GM21515 (cell line): ENCODE results near the gene PEX19.
A peak's percentile ranks its signal among the peaks of the same experiment; 100 is the strongest.
"Not testable (repeated sequence)": the region's sequence is repeated elsewhere in the genome, so short reads cannot be mapped to it uniquely, and the experiment has no call there.

Source experiments
- ATAC-seq: cut with Tn5 transposase; IDR thresholded peaks from one replicate; pipeline ENCODE4 v1.9.1; 2021; ENCODE audit not compliant: unreplicated experiment

PEX19 gene, protein sequence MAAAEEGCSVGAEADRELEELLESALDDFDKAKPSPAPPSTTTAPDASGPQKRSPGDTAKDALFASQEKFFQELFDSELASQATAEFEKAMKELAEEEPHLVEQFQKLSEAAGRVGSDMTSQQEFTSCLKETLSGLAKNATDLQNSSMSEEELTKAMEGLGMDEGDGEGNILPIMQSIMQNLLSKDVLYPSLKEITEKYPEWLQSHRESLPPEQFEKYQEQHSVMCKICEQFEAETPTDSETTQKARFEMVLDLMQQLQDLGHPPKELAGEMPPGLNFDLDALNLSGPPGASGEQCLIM

DNA sequence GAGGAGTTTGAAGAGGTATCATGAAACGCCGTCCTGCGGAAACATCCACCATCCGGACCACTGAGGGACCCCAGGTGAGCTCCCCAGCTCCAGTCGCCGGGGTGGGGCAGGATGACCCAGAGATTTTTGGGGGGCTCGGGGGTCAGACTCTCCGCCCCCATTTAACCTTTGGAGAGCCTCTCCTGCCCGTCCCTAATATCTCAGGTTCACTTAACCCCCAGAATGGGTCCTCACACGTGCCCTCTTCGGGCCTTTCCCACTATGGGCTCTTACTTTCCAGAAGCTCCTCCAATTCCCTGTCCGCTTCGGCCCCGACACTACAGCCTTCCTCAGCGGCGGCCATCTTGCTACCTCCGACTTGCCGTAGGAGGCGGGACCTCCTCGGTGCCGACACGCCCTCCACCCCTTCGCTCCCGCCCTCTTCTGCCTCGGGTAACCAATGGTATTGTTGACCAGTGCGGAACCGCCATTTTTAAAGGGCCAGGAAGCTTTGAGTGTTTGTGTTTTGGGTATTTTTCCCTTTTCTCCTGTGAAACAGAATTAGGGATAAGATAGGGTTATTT is at the start of gene PEX19:
TSS of gene PEX19 (minus strand) at position 352 of the 563 bp plus-strand sequence. CDS start at position 343, 9 bp downstream.
- ATAC-seq: peak; percentile 95

DNA sequence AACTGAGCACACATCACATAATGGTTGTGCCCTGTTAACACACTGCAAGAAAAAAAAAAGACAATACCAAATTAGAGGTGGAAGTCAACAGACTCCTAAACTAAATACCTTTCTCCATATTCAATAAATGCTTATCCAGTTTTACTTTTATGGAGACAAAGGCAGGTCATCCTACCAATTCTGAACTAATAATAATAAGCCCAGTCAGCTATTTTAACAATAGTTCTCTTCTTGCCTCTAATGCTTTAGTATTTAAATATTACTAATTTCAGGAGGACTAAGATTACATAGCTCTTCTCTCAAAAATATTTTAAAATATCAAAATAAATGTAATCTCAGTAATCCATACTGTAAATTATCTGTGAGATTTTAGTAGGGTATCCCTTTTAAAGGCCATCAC is 47.6 kb upstream of the PEX19 start:
- ATAC-seq: no peak

DNA sequence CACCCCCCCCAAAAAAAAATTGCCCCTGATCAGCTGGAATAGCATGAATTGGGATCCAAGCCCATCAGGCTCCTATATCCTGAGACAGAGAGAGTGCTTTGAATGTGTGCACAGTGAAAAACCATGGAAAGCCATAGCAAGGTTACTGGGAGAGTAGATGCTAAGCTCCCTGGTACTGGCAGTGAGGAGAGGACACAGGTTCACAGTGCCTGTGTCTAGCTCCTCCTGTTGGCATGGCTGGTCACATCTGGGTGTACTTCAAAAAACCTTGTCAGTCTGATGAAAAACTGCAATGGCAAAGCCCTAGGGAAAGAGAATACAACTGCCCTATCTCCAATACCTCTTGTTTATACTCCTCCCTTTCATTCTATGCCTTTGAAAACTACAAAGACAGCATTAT is 45.2 kb upstream of the PEX19 start:
- no peak for ATAC-seq

DNA sequence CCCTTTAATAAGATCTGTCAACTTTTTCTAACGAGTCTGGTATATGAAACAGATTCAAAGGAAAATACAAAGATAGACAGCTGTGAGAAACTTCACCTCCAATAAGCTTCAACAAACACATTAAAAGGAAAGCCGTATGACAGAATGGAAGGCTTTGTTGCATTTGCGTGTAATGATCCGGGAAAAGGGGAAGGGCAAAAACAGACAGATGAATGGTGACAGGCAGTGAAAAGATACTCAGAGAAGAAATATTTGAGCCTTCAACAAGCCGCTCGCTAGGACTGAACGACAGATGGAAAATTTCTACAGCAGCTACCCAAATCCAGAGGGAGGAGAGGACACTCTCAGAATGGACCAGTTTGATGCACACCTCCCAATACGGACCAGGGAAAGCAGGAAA is 43.3 kb upstream of the PEX19 start:
- no peak for ATAC-seq

DNA sequence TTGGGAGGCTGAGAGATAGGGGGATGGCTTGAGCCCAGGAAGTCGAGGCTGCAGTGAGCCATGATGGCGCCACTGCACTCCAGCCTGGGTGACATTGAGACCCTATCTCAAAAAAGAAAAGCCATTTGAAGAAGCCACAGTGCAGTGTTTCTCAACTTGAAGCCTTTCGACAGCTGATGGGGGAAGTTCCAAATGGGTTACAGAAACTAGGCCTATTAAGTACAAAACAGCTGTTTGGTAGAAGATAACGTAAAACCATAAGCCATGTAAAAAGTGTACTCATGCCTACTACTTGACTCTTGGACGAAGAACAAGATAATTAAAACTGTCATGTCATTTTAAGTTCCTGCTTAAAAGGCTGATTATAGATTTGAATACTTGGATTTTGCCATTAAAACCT is 41.5 kb upstream of the PEX19 start:
- no peak for ATAC-seq

GRCh38 chr1:160325252-160325651 is 40.3 kb upstream of the PEX19 start:
- no peak for ATAC-seq

DNA sequence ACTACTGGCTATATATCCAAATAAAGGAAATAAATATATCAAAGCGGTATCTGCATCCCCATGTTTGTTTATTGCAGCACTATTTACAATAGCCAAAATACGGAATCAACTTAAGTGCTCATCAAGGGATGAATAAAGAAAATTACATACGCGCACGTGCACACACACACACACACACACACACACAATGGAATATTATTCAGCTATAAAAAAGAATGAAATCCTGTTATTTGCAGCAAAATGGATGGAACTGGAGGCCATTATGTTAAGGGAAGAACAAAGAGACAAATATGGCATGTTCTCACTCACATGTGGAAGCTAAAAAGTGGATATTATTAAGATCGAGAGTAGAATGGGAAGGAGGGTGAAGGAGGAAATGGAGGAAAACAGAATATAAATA is 37.9 kb upstream of the PEX19 start:
- ATAC-seq: no peak

GRCh38 chr1:160315359-160315758 is 30.4 kb upstream of the PEX19 start:
- ATAC-seq: no peak

GRCh38 chr1:160309571-160309970 is 24.6 kb upstream of the PEX19 start:
- ATAC-seq: no peak

GRCh38 chr1:160309185-160309557 is 24.2 kb upstream of the PEX19 start:
- no peak for ATAC-seq

- ATAC-seq: no peak
These were observed 23.7 kb upstream of the PEX19 start for GRCh38 chr1:160308451-160309184.

DNA sequence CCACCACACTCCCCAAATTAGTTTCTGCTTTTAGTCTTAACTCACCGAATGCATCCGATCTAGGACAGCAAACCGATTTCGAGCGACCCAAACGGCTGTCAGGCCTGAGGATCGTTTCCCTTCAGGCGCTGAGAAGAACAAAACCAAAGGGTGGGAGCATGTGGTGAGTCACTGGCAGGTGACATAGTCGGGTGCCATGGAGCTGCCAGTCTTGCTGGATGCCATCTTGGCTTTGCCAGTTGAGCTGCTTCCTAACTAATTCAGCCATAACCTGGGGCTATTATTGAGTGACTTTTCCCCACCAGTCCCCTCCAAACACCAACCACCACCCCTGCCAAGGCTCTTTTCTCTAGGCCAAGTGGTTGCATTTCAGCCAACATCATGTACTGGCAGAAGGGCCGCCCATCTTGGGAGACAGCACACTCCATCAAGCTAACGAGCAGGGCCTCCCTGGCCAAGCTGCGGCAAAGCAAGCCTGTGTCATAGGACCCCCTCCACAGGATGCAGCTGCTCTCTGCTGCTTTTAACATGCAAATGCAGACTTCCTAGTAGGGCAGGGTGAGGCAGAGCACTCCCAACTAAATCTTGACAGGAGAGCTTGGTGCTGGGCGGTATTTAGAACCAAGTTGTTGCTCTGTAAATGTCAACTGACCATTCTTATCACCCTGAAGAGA is 22.3 kb upstream of the PEX19 start:
- ATAC-seq: no peak

DNA sequence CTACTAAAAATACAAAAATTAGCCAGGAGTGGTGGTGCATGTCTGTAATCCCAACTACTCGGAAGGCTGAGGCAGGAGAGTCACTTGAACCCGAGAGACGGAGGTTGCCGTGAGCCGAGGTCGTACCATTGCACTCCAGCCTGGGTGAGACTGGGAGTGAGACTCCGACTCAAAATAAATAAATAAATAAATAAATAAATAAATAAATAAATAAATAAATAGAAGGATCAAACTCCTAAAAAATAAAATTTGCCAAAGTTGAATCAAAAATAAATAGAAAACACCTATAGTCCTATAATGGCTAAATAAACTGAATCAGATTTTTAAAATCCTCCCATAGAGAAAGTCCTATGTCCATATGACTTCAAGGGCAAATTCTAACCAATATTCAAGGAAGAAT is 15.2 kb upstream of the PEX19 start:
- no peak for ATAC-seq

DNA sequence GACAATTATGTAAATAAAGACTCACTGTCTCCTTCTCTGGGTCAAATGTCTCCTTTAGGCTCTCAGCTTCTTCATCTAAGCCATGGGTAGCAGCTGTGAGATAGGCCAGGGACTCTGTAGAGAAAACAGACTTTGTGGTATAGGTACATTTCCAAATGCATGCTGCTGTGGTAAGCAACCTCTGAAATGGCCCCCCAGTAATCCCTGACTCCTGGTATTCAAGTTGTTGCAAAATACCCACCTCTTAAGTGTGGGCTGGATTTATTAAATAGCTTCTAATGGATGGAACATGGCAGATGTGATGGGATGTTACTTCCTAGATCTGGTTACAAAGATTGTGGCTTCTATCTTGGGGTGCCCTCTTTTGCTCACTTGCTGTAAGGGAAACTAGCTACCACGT is 11.1 kb upstream of the PEX19 start:
- ATAC-seq: no peak

DNA sequence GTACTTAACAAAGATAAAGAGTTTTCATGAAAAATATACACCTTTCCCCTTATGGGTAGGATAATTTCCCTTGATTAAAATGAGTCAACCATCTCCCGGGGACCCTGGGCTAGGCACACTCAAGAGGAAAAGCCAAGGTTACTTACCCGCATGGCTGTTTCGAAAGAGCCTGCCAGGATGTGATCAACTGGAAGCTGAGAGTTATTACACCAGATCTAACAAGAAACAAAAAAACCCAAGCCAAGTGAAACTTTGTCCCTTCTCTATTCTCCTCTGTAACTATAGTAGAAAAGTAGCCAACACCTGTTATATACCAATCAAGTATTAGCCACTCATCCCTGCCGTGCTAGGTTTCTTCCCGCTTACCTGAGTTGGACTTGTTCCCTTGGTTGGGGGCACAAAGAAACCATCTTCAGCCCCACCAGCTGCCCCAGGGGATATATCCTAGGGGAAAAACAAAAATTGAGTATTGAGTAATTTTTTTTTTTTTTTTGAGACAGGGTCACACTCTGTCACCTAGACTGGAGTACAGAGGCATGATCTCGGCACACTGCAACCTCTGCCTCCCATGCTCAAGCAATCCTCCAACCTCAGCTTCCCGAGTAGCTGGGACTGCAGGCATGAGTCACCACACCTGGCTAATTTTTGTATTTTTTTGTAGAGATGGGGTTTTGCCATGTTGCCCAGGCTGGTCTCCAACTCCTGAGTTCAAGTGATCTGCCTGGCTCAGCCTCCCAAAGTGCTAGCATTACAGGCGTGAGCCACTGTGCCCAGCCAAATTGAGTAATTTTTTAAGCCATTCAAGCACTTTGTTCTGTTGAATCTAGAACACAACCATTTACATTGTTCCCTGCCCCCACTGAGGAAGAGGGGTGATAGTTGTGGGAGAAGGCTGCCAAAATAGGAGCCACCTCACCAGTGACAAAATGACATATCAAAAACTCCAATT is 8.4 kb upstream of the PEX19 start:
- no peak for ATAC-seq

- ATAC-seq: no peak
These were observed 6.6 kb upstream of the PEX19 start for GRCh38 chr1:160291248-160292220.

DNA sequence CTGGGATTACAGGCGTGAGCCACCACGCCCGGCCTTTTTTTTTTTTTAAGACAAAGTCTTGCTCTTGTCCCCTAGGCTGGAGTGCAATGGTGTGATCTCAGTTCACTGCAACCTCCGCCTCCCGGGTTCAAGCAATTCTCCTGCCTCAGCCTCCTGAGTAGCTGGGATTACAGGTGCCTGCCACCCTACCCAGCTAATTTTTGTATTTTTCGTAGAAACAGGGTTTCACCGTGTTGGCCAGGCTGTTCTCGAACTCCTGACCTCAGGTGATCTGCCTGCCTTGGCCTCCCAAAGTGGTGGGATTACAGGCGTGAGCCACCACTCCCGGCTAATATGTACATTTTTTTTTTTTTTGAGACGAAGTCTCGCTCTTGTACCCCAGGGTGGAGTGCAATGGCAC is 2.8 kb upstream of the PEX19 start:
- not testable (repeated sequence) for ATAC-seq

- no peak for ATAC-seq
These were observed 573 bp upstream of the PEX19 start for GRCh38 chr1:160285506-160285905.

- ATAC-seq: peak; percentile 11
These were observed 632 bp downstream of the PEX19 start for GRCh38 chr1:160284220-160284781.
